ENCODE results near the gene CHP1.
"Not testable (repeated sequence)": the region's sequence is repeated elsewhere in the genome, so short reads cannot be mapped to it uniquely, and the experiment has no call there.

The CHP1 gene

DNA sequence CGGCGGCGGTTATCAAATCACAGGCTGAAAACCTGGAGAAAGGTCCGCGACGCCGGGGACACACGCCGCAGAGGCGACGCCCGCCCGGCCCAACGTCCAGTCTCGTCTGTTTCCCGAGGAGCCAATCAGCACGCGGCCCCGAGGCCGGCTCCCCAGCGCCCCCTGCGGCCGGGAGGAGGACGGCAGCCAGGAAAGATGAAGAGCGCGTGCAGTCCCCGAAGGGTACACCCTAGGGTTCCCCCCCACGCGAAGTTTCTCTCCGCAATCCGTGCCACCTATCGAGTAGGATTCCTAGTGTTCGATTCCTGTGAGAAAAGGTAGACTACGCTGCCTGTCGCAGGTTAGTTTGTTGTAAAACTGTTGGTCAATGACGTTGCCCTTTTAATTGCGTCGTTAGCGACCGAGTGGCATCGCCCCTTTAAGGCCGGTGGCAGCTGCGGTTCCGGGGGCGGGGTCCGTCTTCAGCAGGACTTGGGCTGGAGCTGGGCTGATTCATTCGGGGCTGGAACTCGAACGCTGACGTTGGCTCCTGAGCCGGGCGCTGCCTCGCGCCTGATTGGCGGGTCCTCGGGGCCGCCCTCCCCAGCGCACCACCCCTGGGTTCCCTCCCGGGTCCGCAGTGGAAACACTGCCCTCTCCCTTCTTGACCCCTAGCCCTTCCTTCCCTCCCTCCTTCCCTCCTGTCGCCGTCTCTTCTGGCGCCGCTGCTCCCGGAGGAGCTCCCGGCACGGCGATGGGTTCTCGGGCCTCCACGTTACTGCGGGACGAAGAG is at the start of gene CHP1, which contains the start of gene EXD1:
Gene CHP1 (plus strand): TSS at position 619 of the 772 bp plus-strand sequence. CDS start 115 bp downstream, at position 734.
Gene EXD1 (minus strand): TSS at position 108 of the 772 bp plus-strand sequence. CDS start 4,182 bp downstream, outside the sequence.
- DNase-seq = peak; percentile 46 to 99 (median 94)

DNA sequence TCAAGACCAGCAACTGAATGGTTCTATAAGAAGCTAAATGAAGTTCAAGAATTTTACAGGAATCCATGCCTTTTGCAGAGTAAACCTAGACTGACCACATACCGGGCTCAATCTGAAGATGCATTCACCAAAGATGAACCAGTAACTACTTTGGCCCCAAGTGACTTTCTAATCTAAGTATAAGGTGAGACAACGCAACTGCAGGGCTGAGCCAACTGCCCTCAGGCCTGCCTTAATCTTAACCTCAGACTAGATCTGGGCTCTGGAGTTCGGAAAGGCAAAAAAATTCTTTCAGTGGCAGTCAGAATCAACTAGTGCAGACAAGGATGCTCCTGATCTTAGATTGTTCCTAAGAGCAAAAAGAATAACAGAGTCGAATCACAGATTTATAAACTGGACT is 48.8 kb upstream of the CHP1 start:
- no peak for DNase-seq

GRCh38 chr15:41183581-41183980 is 47.5 kb upstream of the CHP1 start:
- no peak for DNase-seq

DNA sequence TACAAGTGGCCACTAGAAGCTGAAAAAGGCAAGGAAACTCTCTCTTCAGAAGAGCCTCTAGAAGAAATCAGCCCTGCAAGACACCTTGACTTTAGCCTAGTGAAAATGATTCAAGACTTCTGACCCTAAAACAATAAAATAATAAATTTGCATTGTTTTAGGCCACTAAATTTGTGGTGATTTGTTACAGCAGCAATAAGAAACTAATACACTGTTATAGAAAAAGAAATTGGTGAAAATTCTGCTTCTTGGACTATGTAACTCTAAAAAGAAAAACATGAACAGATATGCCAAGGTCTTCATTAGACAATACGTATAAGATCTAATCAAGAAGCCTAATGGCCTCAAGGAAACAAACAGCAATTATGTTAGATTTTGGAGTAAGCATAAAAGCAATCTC is 36.6 kb upstream of the CHP1 start:
- no peak for DNase-seq

GRCh38 chr15:41199470-41199869 is 31.6 kb upstream of the CHP1 start:
- DNase-seq = no peak

DNA sequence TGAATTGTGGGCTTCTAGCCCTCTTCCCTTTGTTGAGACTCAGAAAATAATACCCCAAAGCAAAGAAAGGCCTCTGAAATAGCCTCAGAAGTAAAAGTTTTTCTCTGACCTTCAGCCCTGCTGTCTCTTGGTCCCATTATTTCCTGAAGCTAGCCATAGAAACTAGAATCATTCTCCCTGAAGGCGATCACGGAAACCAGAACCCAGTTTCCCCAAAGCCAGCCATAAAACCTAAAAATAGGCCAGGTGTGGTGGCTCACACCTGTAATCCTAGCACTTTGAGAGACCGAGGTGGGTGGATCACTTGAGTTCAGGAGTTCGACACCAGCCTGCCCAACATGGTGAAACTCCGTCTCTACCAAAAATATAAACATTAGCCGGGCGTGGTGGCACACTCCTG is 27.7 kb upstream of the CHP1 start:
- DNase-seq = no peak

GRCh38 chr15:41205315-41205714 is 25.8 kb upstream of the CHP1 start:
- DNase-seq = no peak

GRCh38 chr15:41207687-41208448 is 23.2 kb upstream of the CHP1 start:
- DNase-seq = no peak

GRCh38 chr15:41215708-41216107 is 15.4 kb upstream of the CHP1 start:
- no peak for DNase-seq

- DNase-seq = no peak
These were observed 12.2 kb upstream of the CHP1 start for GRCh38 chr15:41218851-41219250.

- DNase-seq = no peak
These were observed 11.7 kb upstream of the CHP1 start for GRCh38 chr15:41219381-41219780.

DNA sequence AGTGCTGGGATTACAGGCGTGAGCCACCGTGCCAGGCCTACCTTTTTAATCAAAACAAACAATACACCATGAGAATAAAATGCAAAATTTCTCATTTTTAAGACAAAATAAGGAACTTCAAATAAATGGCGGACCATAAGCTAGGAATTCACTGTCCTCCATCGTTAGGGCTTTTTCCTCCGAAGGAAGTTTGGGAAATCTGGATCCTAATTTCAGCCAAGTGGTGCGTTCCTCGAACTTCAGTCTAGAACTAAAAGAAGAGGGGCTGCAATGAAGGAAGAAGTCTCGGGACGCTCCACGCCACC is 771 bp upstream of the CHP1 start:
- no peak for DNase-seq

DNA sequence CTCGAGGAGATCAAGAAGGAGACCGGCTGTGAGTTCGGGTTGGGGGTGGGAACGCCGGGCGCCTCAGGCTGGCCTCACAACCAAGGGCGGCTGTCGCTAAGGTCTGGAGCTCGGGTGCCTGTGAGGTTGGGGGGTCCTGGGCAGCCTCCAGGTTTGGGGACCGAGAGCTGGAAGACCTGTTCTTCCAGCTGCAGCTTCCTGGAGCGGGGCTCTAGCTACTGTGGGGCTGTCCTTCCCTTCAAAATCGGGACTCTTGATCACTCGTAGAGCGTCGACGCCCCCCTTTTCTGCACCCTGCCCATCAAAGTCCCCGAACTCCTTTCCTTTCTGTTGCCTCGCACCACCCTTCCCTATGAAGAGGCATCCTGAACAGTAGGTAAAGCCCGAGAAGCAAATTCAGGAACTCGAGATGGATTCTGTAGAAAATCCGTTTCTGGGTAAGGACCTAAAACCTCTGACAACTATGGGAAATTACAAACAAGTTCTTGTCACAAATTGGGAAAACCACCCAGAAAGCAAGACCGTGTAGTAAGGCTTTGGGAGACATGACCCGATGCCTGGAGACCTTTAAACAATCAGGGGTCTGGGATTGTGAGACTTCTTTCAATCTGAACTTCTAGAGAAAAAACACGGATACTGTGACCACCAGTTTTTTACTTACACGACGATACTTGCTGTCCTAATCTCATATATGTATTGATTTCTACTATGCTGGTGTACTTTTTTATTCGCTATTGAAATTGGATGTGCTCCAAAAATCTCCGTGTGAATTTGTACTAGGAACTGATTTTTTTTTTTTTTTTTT is 556 bp downstream of the CHP1 start:
- DNase-seq = peak in 1 of 14 donors; percentile 43

DNA sequence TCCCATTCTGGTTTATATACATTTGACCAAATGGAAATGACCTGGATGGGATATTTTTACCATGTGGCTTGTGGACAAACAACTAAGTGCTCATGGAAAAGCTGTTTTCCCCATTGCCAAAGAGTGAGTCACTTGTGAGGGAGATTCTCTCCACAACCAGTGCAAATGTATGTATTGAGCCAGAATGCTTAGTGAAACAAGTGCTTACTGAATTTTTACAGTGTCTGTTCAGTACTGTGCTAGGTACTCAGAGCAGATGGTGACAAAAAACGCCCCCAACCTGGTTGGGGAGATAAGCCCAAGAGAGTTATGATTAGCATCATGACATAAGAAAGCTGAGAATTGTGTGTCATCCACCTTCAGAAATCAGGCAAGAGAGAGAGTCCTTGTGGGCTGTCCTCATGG is 2.3 kb downstream of the CHP1 start:
- DNase-seq = no peak

GRCh38 chr15:41235228-41235627 is 4.2 kb downstream of the CHP1 start:
- not testable (repeated sequence) for DNase-seq

GRCh38 chr15:41235929-41236328 is 4.9 kb downstream of the CHP1 start:
- no peak for DNase-seq

DNA sequence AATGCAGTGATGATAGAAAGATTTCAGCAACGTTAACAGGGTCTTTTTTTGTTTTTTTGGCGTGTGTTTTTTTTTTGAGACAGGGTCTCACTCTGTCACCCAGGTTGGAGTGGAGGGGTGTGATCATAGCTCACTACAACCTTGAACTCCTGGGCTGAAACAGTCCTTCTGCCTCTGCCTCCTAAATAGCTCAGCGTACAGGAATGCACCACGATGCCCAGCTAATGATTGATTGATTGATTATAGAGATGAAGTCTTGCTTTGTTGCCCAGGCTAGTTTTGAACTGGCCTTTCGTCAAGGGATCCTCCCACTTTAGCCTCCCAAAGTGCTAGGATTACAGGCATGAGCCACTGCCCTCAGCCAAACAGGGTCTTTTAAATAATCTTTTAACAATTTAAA is 7.0 kb downstream of the CHP1 start:
- DNase-seq = no peak

GRCh38 chr15:41241221-41241964 is 10.3 kb downstream of the CHP1 start:
- no peak for DNase-seq

GRCh38 chr15:41250745-41251144 is 19.7 kb downstream of the CHP1 start:
- not testable (repeated sequence) for DNase-seq

- DNase-seq = no peak
These were observed 20.3 kb downstream of the CHP1 start for GRCh38 chr15:41251411-41251810.

DNA sequence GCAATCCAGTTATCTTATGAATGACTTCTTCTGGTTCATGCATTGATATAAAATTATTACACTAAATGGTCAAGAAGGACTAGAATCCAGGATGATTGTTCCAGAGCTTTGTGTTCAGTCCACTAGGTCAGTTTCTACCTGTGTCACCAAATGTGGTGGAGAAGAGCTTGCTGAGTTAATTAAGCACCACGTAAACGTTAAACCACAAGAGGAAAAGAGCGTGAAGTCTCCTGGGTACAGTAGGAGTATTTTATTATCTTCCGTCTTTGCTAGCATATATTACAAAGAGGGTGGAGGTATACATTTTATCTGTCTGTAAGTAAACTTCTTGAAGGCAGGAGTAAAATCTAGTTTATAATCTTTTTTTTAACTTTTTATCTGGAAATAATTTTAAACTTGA is 23.5 kb downstream of the CHP1 start:
- DNase-seq = no peak

- no peak for DNase-seq
These were observed 25.0 kb downstream of the CHP1 start for GRCh38 chr15:41256103-41256502.

Data from C1 segment of cervical spinal cord (tissue), 14 donors.